K562 (cell line): Measurements from ENCODE around the gene EVI5. TPM values are rescaled to one million over a fixed set of nuclear protein-coding genes. Genes with fewer than 3 reads are reported as not detected.

Experiments
- ARHGAP35 ChIP-seq: fragments of 450-650 bp; IDR thresholded peaks from 2 replicates; pipeline ENCODE4 v1.6.1; 2018; ENCODE audit not compliant: partially characterized antibody
- ARNT ChIP-seq, 2 experiments: fragments of 450-650 bp; IDR thresholded peaks; 2 replicates each; pipeline ENCODE4 v1.6.1; 2016; ENCODE audit warnings: mild to moderate bottlenecking in 1 of 2
- BRD9 ChIP-seq: fragments of 450-650 bp; IDR thresholded peaks from 2 replicates; pipeline ENCODE4 v1.6.1; 2018; ENCODE audit warnings: low read depth; ENCODE audit not compliant: partially characterized antibody
- CEBPB ChIP-seq: fragments of 450-650 bp; IDR thresholded peaks from 2 replicates; pipeline ENCODE4 v1.6.1; 2016; ENCODE audit warnings: missing genetic modification characterization, missing compliant biosample characterization
- CHCHD3 ChIP-seq: fragments of 250-450 bp; sonication (Bioruptor Pico); IDR thresholded peaks from 2 replicates; pipeline ENCODE4 v2.1.2; 2022; ENCODE audit warnings: mild to moderate bottlenecking
- E2F1 ChIP-seq: sonication (generic); formaldehyde crosslinking; IDR thresholded peaks from 2 replicates; pipeline ENCODE4 v1.8.1; 2023; ENCODE audit warnings: mild to moderate bottlenecking, missing genetic modification reagents, moderate library complexity
- ETV6 ChIP-seq, 3 experiments: fragments of 150-350 bp in 1 of 3; sonication (generic) in 1 of 3; formaldehyde crosslinking in 1 of 3; IDR thresholded peaks; 2 replicates each; pipeline versions ENCODE4 v1.6.1 to v1.8.0; 2014 to 2022; ENCODE audit warnings: borderline replicate concordance in 2 of 3, low read depth in 2 of 3, antibody characterized with exemption in 1 of 3, low read length in 1 of 3, mild to moderate bottlenecking in 1 of 3, missing genetic modification reagents in 1 of 3
- FOXJ2 ChIP-seq: fragments of 200-800 bp; sonication (Bioruptor generic); IDR thresholded peaks from 2 replicates; pipeline ENCODE4 v1.6.1; 2016; ENCODE audit warnings: missing genetic modification characterization, missing compliant biosample characterization
- GABPA ChIP-seq: fragments of 200-800 bp; sonication (Bioruptor generic); conservative IDR thresholded peaks from 2 replicates; pipeline ENCODE4 v1.6.1; 2016; ENCODE audit warnings: low read depth, missing genetic modification characterization, missing compliant biosample characterization
- GATAD2B ChIP-seq: fragments of 450-650 bp; IDR thresholded peaks from 2 replicates; pipeline ENCODE4 v1.6.1; 2017; ENCODE audit warnings: mild to moderate bottlenecking, borderline replicate concordance
- GTF2B ChIP-seq: IDR thresholded peaks from 2 replicates; pipeline ENCODE4 v1.6.1; 2011; ENCODE audit not compliant: insufficient read length; ENCODE audit errors: extremely low read depth
- KDM1A ChIP-seq, 2 experiments: fragments of 450-650 bp; IDR thresholded peaks; 2 replicates each; pipeline ENCODE4 v1.6.1; 2016; ENCODE audit warnings: mild to moderate bottlenecking in 2 of 2
- MAFK ChIP-seq: IDR thresholded peaks from 2 replicates; pipeline ENCODE4 v1.6.1; 2011; ENCODE audit warnings: low read length, improper control_type of control experiment
- MCM2 ChIP-seq: fragments of 450-650 bp; IDR thresholded peaks from 2 replicates; pipeline ENCODE4 v1.6.1; 2017; ENCODE audit warnings: low read depth, mild to moderate bottlenecking
- MCM3 ChIP-seq: fragments of 450-650 bp; IDR thresholded peaks from 2 replicates; pipeline ENCODE4 v1.6.1; 2016
- NFATC3 ChIP-seq: fragments of 450-650 bp; IDR thresholded peaks from 2 replicates; pipeline ENCODE4 v1.6.1; 2017; ENCODE audit warnings: mild to moderate bottlenecking
- NFRKB ChIP-seq: fragments of 450-650 bp; IDR thresholded peaks from 2 replicates; pipeline ENCODE4 v1.6.1; 2016; ENCODE audit warnings: low read depth
- POLR3G ChIP-seq: IDR thresholded peaks from 2 replicates; pipeline ENCODE4 v1.6.1; 2011; ENCODE audit not compliant: insufficient read length, insufficient replicate concordance; ENCODE audit errors: extremely low read depth
- PYGO2 ChIP-seq: fragments of 450-650 bp; IDR thresholded peaks from 2 replicates; pipeline ENCODE4 v1.6.1; 2016; ENCODE audit warnings: mild to moderate bottlenecking, missing genetic modification characterization, moderate library complexity, missing compliant biosample characterization
- SMAD2 ChIP-seq: fragments of 150-350 bp; IDR thresholded peaks from 2 replicates; pipeline ENCODE4 v1.6.1; 2014; ENCODE audit warnings: low read depth, mild to moderate bottlenecking, low read length
- SOX6 ChIP-seq: fragments of 450-650 bp; IDR thresholded peaks from 2 replicates; pipeline ENCODE4 v1.6.1; 2014; ENCODE audit warnings: mild to moderate bottlenecking
- SP2 ChIP-seq: IDR thresholded peaks from 2 replicates; pipeline ENCODE4 v1.6.1; 2011; ENCODE audit warnings: mild to moderate bottlenecking, low read depth, low read length, moderate library complexity; ENCODE audit not compliant: poor library complexity, severe bottlenecking; ENCODE audit errors: extremely low read depth
- STAT5A ChIP-seq: IDR thresholded peaks from 2 replicates; pipeline ENCODE4 v1.6.1; 2012; ENCODE audit warnings: low read length, inconsistent platforms, borderline replicate concordance
- polyA plus RNA-seq, 8 experiments: library from polyadenylated mRNA; depleted of rRNA in 4 of 8; stranded (reverse) in 5 of 8; unstranded in 3 of 8; fragments of >200 nt; fragmentation: Nextera tagmentation in 2 of 8; fragmentation: Illumina TruSeq in 1 of 8; extraction: Ambion mirVana in 2 of 8; extraction: Trizol in 1 of 8; gene quantifications; 2 replicates each; pipeline versions ENCODE4 v1.2.1 to v1.2.3, GENCODE V29; 2011 to 2014; ENCODE audit warnings: inconsistent platforms in 1 of 8, missing spikeins in 1 of 8
- total RNA-seq, 7 experiments: library from RNA; depleted of rRNA in 6 of 7; stranded (reverse); fragments of >200 nt in 6 of 7; fragmentation: Illumina TruSeq in 2 of 7; extraction: Trizol in 2 of 7; gene quantifications; 2 replicates each; pipeline versions ENCODE4 v1.2.1 to v1.2.3, GENCODE V29; 2011 to 2021; ENCODE audit warnings: low replicate concordance in 1 of 7
- TF ChIP-seq, protein P1 (sequence below): fragments of 450-650 bp; IDR thresholded peaks from 2 replicates; pipeline ENCODE4 v1.6.1; 2016; ENCODE audit warnings: mild to moderate bottlenecking

The EVI5 gene
- total and polyA plus RNA-seq, 9 of the 15 experiments (the other 6 are each of a cell fraction or from before 2014, with no cell fraction given) = 1.7 to 50.1 (median 13.7) TPM

DNA sequence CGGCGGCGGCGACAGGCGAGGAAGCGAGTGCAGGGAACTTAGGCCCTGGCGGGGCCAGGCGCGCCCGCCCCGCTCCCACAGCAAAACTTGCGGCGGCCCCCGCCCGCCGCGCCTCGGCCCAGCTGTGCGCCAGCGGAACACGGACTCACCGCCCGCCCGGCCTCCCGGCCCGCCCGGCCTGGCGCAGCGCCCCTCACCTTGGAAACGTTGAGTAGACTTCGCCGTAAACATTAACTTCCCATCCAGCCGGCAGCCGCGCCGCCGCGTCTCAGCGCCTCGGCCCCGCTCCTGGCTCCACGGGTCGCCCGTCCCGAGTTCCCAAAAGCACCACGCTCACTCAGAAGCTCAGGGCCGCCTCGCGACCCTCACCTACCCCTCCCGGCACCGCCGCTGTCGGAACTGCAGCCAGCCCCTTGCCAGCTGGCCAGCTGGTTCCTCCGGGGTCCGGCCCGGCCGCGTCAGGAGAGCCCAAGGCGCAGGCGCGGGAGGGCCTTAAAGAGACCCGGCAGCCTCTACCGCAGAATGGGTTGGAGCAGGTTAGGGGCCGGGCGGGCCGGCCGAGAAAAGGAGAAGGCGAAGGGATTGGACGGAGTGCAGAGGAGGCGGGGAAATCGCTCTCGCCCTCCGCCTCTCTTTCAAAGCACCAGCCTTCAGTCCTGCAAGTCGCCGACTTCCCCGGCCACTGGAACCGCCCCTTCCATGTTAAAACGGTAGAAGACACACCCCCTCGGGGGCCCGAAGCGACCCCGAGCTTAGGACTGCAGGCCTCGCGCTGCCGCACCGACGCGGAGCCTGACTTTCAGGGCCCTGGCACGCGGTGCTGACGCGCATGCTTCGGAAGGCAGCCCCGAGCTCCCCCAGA lies at the start of gene EVI5 (continued):
- peak; percentile 95 for TF ChIP-seq E2F1 (CRISPR knock-in tag)
- TF ChIP-seq SMAD2 = no peak
- no peak for TF ChIP-seq POLR3G
- TF ChIP-seq MCM2 = no peak
- no peak for TF ChIP-seq STAT5A
- TF ChIP-seq SP2 = no peak
- TF ChIP-seq, protein P1, sequence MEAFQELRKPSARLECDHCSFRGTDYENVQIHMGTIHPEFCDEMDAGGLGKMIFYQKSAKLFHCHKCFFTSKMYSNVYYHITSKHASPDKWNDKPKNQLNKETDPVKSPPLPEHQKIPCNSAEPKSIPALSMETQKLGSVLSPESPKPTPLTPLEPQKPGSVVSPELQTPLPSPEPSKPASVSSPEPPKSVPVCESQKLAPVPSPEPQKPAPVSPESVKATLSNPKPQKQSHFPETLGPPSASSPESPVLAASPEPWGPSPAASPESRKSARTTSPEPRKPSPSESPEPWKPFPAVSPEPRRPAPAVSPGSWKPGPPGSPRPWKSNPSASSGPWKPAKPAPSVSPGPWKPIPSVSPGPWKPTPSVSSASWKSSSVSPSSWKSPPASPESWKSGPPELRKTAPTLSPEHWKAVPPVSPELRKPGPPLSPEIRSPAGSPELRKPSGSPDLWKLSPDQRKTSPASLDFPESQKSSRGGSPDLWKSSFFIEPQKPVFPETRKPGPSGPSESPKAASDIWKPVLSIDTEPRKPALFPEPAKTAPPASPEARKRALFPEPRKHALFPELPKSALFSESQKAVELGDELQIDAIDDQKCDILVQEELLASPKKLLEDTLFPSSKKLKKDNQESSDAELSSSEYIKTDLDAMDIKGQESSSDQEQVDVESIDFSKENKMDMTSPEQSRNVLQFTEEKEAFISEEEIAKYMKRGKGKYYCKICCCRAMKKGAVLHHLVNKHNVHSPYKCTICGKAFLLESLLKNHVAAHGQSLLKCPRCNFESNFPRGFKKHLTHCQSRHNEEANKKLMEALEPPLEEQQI = no peak
- TF ChIP-seq GATAD2B = peak; percentile 93
- TF ChIP-seq BRD9 = no peak
- TF ChIP-seq GTF2B = no peak
- no peak for TF ChIP-seq CHCHD3 (CRISPR knock-in tag)
- TF ChIP-seq KDM1A (IDR thresholded peaks at IDR 0.05) = no peak
- no peak for TF ChIP-seq GABPA
- no peak for TF ChIP-seq MAFK
- no peak for TF ChIP-seq NFRKB
- no peak for TF ChIP-seq CEBPB
- TF ChIP-seq PYGO2 (tag) = no peak
- TF ChIP-seq ETV6 (IDR thresholded peaks at IDR 0.05; ENCODE audit: borderline replicate concordance in 1 of 2, low read depth in 2 of 2, low read length in 1 of 2) = no peak
- TF ChIP-seq ETV6 (CRISPR knock-in tag; IDR thresholded peaks at IDR 0.05; ENCODE audit: borderline replicate concordance) = peak; percentile 97; the same call in 1 of the 2 replicates
- no peak for TF ChIP-seq MCM3
- TF ChIP-seq NFATC3 = no peak
- no peak for TF ChIP-seq ARHGAP35
- TF ChIP-seq FOXJ2 = peak; percentile 93
- peak; percentile 49; the same call in 1 of the 2 replicates for TF ChIP-seq SOX6
- TF ChIP-seq ARNT (IDR thresholded peaks at IDR 0.05) = no peak
